H1 (cell line): ENCODE measurements around the gene PROK1. TPM values are rescaled to one million over a fixed set of nuclear protein-coding genes. Genes with fewer than 3 reads are reported as not detected.

Experiments used
- CTCF ChIA-PET: fragments of 300-600 bp; sonication (Branson Sonifier 250); formaldehyde crosslinking; loops from one replicate; lab custom pipeline; 2021; ENCODE audit not compliant: partially characterized antibody; lab: Charles Lee
- POLR2A ChIA-PET: fragments of 300-600 bp; sonication (Branson Sonifier 250); formaldehyde crosslinking; loops from one replicate; lab custom pipeline; 2021; ENCODE audit warnings: inconsistent platforms; ENCODE audit not compliant: partially characterized antibody; lab: Charles Lee
- DNase-seq, 2 experiments: peaks; one replicate each; pipeline versions ENCODE4 v3.0.0 to v3.0.0-alpha.2; 2010 to 2022; ENCODE audit warnings: low spot score in 2 of 2, low read depth in 1 of 2, mixed read lengths in 1 of 2
- FAIRE-seq: peaks from 2 replicates; lab custom pipeline; 2011; peaks lifted over from hg19 to GRCh38; lab: Jason Lieb, UNC
- H2AFZ ChIP-seq: 2 replicates; pipeline ENCODE4 v1.8.1; 2012; ENCODE audit warnings: low read length, inconsistent platforms
- H2AK5ac ChIP-seq: 2 replicates; pipeline ENCODE4 v1.6.1; 2013; ENCODE audit warnings: low read depth, low read length
- H2BK120ac ChIP-seq: replicated peaks from 2 replicates; pipeline ENCODE3; 2013; ENCODE audit warnings: low read depth, low read length, inconsistent platforms
- H2BK12ac ChIP-seq: 2 replicates; pipeline ENCODE4 v1.6.1; 2013; ENCODE audit warnings: low read depth, low read length
- H2BK15ac ChIP-seq: 2 replicates; pipeline ENCODE4 v1.6.1; 2013; ENCODE audit warnings: low read length
- H2BK20ac ChIP-seq: 2 replicates; pipeline ENCODE4 v1.6.1; 2013; ENCODE audit warnings: low read length
- H2BK5ac ChIP-seq: 2 replicates; pipeline ENCODE4 v1.6.1; 2013; ENCODE audit warnings: low read depth, low read length
- H3K14ac ChIP-seq: 2 replicates; pipeline ENCODE4 v1.6.1; 2013; ENCODE audit warnings: inconsistent platforms; ENCODE audit not compliant: insufficient read length
- H3K18ac ChIP-seq: 2 replicates; pipeline ENCODE4 v1.6.1; 2013; ENCODE audit warnings: low read length; ENCODE audit errors: extremely low read depth
- H3K23ac ChIP-seq: 2 replicates; pipeline ENCODE4 v1.6.1; 2013; ENCODE audit warnings: inconsistent platforms; ENCODE audit not compliant: insufficient read length
- H3K23me2 ChIP-seq: 2 replicates; pipeline ENCODE4 v1.6.1; 2013; ENCODE audit warnings: low read depth, low read length
- H3K27ac ChIP-seq: 2 replicates; pipeline ENCODE4 v1.6.1; 2011; ENCODE audit warnings: low read depth, low read length, inconsistent platforms
- H3K27me3 ChIP-seq, 4 experiments: replicated peaks in 1 of 4; 1 replicate in 1 of 4; 2 replicates in 3 of 4; pipeline versions ENCODE4 v1.6.1 to v1.8.1; 2011 to 2013; ENCODE audit warnings: low read length in 3 of 4, mild to moderate bottlenecking in 3 of 4, inconsistent platforms in 2 of 4, mixed read lengths in 2 of 4, moderate library complexity in 1 of 4; ENCODE audit not compliant: control insufficient read depth in 3 of 4, insufficient read depth in 3 of 4; ENCODE audit errors: extremely low read depth in 1 of 4
- H3K36me3 ChIP-seq, 4 experiments: 2 replicates each; pipeline versions ENCODE4 v1.6.1 to v1.8.1; 2011 to 2013; ENCODE audit warnings: mild to moderate bottlenecking in 4 of 4, low read length in 3 of 4, moderate library complexity in 2 of 4, control low read depth in 1 of 4, inconsistent platforms in 1 of 4; ENCODE audit not compliant: insufficient read depth in 4 of 4, control insufficient read depth in 2 of 4
- H3K4ac ChIP-seq: replicated peaks from 2 replicates; pipeline ENCODE3; 2013; ENCODE audit warnings: low read length, low read depth, mixed read lengths, inconsistent platforms; ENCODE audit not compliant: insufficient read length
- H3K4me1 ChIP-seq, 4 experiments: replicated peaks in 1 of 4; 1 replicate in 1 of 4; 2 replicates in 3 of 4; pipeline versions ENCODE4 v1.6.1 to v1.8.1; 2011 to 2013; ENCODE audit warnings: low read length in 3 of 4, inconsistent platforms in 2 of 4, mixed read lengths in 1 of 4; ENCODE audit not compliant: insufficient read depth in 4 of 4, control insufficient read depth in 3 of 4
- H3K4me2 ChIP-seq, 2 experiments: 2 replicates each; pipeline versions ENCODE4 v1.6.1 to v1.8.1; 2011 to 2013; ENCODE audit warnings: low read depth in 2 of 2, low read length in 2 of 2, control low read depth in 1 of 2, inconsistent platforms in 1 of 2, mild to moderate bottlenecking in 1 of 2; ENCODE audit not compliant: insufficient read depth in 1 of 2
- H3K4me3 ChIP-seq, 4 experiments: fragments of 200-600, 300-600 bp in 1 of 4; sonication (generic), shearing (Covaris generic), sonication (Bioruptor Twin) in 1 of 4; 2 replicates each; pipeline versions ENCODE4 v1.5.1 to v1.8.1; 2011 to 2016; ENCODE audit warnings: low read length in 4 of 4, low read depth in 3 of 4, control low read depth in 2 of 4, inconsistent platforms in 2 of 4, mild to moderate bottlenecking in 2 of 4, mixed read lengths in 1 of 4, moderate library complexity in 1 of 4; ENCODE audit not compliant: insufficient read depth in 2 of 4; ENCODE audit errors: extremely low read depth in 1 of 4
- H3K56ac ChIP-seq: replicated peaks from 2 replicates; pipeline ENCODE3; 2013; ENCODE audit warnings: low read depth, mild to moderate bottlenecking, mixed read lengths, low read length, inconsistent platforms; ENCODE audit not compliant: insufficient read length
- H3K79me1 ChIP-seq: 2 replicates; pipeline ENCODE4 v1.6.1; 2013; ENCODE audit warnings: low read depth, low read length, control low read depth
- H3K79me2 ChIP-seq, 2 experiments: 2 replicates each; pipeline versions ENCODE4 v1.6.1 to v1.8.1; 2012 to 2013; ENCODE audit warnings: low read length in 2 of 2, mild to moderate bottlenecking in 2 of 2, inconsistent platforms in 1 of 2; ENCODE audit not compliant: insufficient read depth in 2 of 2, control insufficient read depth in 1 of 2
- H3K9ac ChIP-seq, 4 experiments: replicated peaks in 1 of 4; 1 replicate in 1 of 4; 2 replicates in 3 of 4; pipeline versions ENCODE4 v1.6.1 to v1.8.1; 2011 to 2013; ENCODE audit warnings: low read depth in 3 of 4, low read length in 3 of 4, control low read depth in 2 of 4, mild to moderate bottlenecking in 2 of 4, moderate library complexity in 2 of 4, inconsistent platforms in 1 of 4; ENCODE audit errors: extremely low read depth in 1 of 4
- H3K9me3 ChIP-seq, 2 experiments: 2 replicates each; pipeline versions ENCODE4 v1.6.1 to v1.8.1; 2012 to 2013; ENCODE audit warnings: mild to moderate bottlenecking in 2 of 2, moderate library complexity in 2 of 2, control low read depth in 1 of 2, inconsistent platforms in 1 of 2, low read depth in 1 of 2, low read length in 1 of 2, mixed read lengths in 1 of 2; ENCODE audit not compliant: insufficient read depth in 2 of 2
- H4K20me1 ChIP-seq, 2 experiments: replicated peaks in 1 of 2; 2 replicates each; pipeline versions ENCODE3 to v1.8.1; 2011 to 2013; ENCODE audit warnings: inconsistent platforms in 2 of 2, low read length in 2 of 2, mild to moderate bottlenecking in 1 of 2; ENCODE audit not compliant: insufficient read depth in 2 of 2, control insufficient read depth in 1 of 2
- H4K5ac ChIP-seq: 2 replicates; pipeline ENCODE4 v1.6.1; 2013; ENCODE audit warnings: low read length, low read depth, mixed read lengths, inconsistent platforms; ENCODE audit not compliant: insufficient read length
- H4K8ac ChIP-seq: 2 replicates; pipeline ENCODE4 v1.8.0; 2013; ENCODE audit warnings: mild to moderate bottlenecking, moderate library complexity, low read length, inconsistent platforms; ENCODE audit not compliant: insufficient read depth; ENCODE audit errors: extremely low read depth
- H4K91ac ChIP-seq: replicated peaks from 2 replicates; pipeline ENCODE3; 2013; ENCODE audit warnings: low read length, mixed read lengths, inconsistent platforms; ENCODE audit not compliant: insufficient read length
- NANOG ChIP-seq: IDR thresholded peaks from 2 replicates; pipeline ENCODE4 v1.6.1; 2011; ENCODE audit warnings: low read length, low read depth, mild to moderate bottlenecking, inconsistent platforms; ENCODE audit not compliant: insufficient read depth, poor library complexity, severe bottlenecking
- WGBS, 2 experiments: shearing (Covaris generic) in 1 of 2; methylation state at CpG; one replicate each; pipeline versions ENCODE4 v1.1.6 to v1.1.7; 2013 to 2015; ENCODE audit warnings: low lambda C conversion rate in 2 of 2, mixed read lengths in 2 of 2, inconsistent platforms in 1 of 2, low coverage in 1 of 2, missing lambda C conversion rate in 1 of 2; ENCODE audit not compliant: insufficient replicate concordance in 2 of 2, insufficient coverage in 1 of 2, insufficient read length in 1 of 2; ENCODE audit errors: extremely low coverage in 1 of 2, missing lambda C conversion rate in 1 of 2; 5-methylcytosine and 5-hydroxymethylcytosine counted together
- polyA plus RNA-seq, 7 experiments: library from polyadenylated mRNA; depleted of rRNA in 3 of 7; stranded (reverse) in 5 of 7; unstranded in 2 of 7; fragments of >200 nt in 5 of 7; fragments of 200-250 nt in 2 of 7; gene quantifications; 1 replicate in 5 of 7; 2 replicates in 1 of 7; 4 replicates in 1 of 7; pipeline versions ENCODE4 v1.2.1 to v1.2.3, GENCODE V29; 2011 to 2013; ENCODE audit warnings: missing spikeins in 2 of 7, mixed read lengths in 2 of 7
- total RNA-seq: library from RNA; stranded (reverse); fragmentation: NEBNext Ultra II Directional; extraction: Animal tissue kit (Norgen Biotek cat#: 25700); gene quantifications from 2 replicates; pipeline ENCODE4 v1.2.1, GENCODE V29; 2021
- TF ChIP-seq, protein P1 (sequence below), 3 experiments: IDR thresholded peaks; 1 replicate in 2 of 3; 2 replicates in 1 of 3; pipeline versions ENCODE4 v1.5.1 to v1.6.1; 2011; ENCODE audit warnings: low read length in 3 of 3, mild to moderate bottlenecking in 3 of 3, inconsistent platforms in 2 of 3, low read depth in 1 of 3, moderate library complexity in 1 of 3; ENCODE audit not compliant: insufficient read depth in 1 of 3; ENCODE audit errors: control extremely low read depth in 1 of 3

PROK1 gene
- total and polyA plus RNA-seq, 2 of the 8 experiments (the other 6 are each of a cell fraction or from before 2014, with no cell fraction given): 0.12 TPM; not detected in 1

DNA sequence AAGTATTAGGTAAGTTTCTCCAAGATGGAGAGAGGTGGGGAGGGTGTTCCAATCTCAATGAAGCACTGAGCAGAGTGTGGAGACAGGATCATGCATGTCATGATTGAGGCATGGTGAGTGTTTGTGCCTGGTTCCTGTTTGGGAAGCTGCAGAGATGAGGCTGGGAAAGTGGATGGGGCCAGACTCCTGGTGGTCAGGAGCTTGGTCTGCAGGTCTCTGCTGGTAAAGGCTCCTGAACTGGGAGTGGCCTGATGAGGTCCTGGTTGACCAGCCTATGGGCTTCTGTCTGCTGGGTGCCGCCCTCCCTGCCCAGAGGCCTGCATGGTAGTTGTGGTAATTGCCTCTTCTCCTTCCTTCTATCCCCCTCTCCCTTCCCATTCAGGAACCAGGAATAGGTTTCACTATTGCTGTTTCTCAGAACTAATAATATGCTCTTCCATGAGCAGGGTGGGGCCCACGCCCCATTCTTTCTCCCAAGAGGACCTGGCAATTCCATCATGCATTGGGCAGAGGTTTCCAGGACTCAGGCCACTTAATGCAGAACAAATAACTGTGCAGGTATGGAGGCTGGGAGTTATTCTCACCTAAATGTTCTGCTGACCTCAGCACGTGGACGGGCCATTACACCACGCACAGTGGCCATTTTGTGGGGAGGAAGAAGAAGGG is 24.5 kb downstream of the PROK1 start:
- H3K4me2 ChIP-seq: no peak overlapping the region
- no peaks in the 10 kb centered on the region; the same call in 1 of the 2 replicates for H3K79me1 ChIP-seq
- no peaks in the 10 kb centered on the region for H3K79me2 ChIP-seq
- no peak overlapping the region for H3K14ac ChIP-seq
- WGBS, 2 experiments: 88% methylated on average over 5 of the region's 5 CpGs; no CpG with 5 or more reads in 1 of the 2 experiments
- H3K18ac ChIP-seq: no peak overlapping the region
- H2BK12ac ChIP-seq: no peak overlapping the region
- no peak overlapping the region for H2BK20ac ChIP-seq
- H3K9me3 ChIP-seq: no peaks in the 10 kb centered on the region
- H3K36me3 ChIP-seq: no peaks in the 10 kb centered on the region
- no peak overlapping the region for H3K9ac ChIP-seq
- no peak overlapping the region; the same call in 1 of the 2 replicates for H4K8ac ChIP-seq
- peaks cover 0 to 4% (median 0%) of the 10 kb centered on the region in 4 experiments; a peak in 1 of 7 replicates for H3K4me1 ChIP-seq
- H3K27ac ChIP-seq: no peak overlapping the region
- no peak for TF ChIP-seq NANOG
- TF ChIP-seq, protein P1, sequence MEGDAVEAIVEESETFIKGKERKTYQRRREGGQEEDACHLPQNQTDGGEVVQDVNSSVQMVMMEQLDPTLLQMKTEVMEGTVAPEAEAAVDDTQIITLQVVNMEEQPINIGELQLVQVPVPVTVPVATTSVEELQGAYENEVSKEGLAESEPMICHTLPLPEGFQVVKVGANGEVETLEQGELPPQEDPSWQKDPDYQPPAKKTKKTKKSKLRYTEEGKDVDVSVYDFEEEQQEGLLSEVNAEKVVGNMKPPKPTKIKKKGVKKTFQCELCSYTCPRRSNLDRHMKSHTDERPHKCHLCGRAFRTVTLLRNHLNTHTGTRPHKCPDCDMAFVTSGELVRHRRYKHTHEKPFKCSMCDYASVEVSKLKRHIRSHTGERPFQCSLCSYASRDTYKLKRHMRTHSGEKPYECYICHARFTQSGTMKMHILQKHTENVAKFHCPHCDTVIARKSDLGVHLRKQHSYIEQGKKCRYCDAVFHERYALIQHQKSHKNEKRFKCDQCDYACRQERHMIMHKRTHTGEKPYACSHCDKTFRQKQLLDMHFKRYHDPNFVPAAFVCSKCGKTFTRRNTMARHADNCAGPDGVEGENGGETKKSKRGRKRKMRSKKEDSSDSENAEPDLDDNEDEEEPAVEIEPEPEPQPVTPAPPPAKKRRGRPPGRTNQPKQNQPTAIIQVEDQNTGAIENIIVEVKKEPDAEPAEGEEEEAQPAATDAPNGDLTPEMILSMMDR (IDR thresholded peaks at IDR 0.05; ENCODE audit: control extremely low read depth in 1 of 3, insufficient read depth in 1 of 3, low read depth in 1 of 3, low read length in 3 of 3): peak in 2 of 3 experiments; percentile 19 to 40; a peak in 2 of 4 replicates
- H2BK15ac ChIP-seq: no peak overlapping the region
- H3K23me2 ChIP-seq: no peaks in the 10 kb centered on the region
- no peak overlapping the region for H4K5ac ChIP-seq
- no peak overlapping the region for H3K4ac ChIP-seq
- FAIRE-seq: no peak
- no peak overlapping the region for H2AK5ac ChIP-seq
- H3K56ac ChIP-seq: no peak overlapping the region
- H4K91ac ChIP-seq: no peak overlapping the region
- ChIA-PET CTCF (interaction anchor here (0.7 to 4.0 kb wide), 7 partner anchors 10 to 273 kb away, joined by 3 to 41 read pairs (median 5); no protein-coding TSS in a partner anchor), POLR2A (no interaction called here)
- H2BK5ac ChIP-seq: no peak overlapping the region
- H3K27me3 ChIP-seq: no peaks in the 10 kb centered on the region; a peak in 1 of 7 replicates
- H3K23ac ChIP-seq: no peak overlapping the region
- no peak overlapping the region for H2BK120ac ChIP-seq
- 0 out of 2 replicates have a peak overlapping the region, but pooled peaks have one; percentile 74 for H2AFZ ChIP-seq
- H3K4me3 ChIP-seq: no peak overlapping the region
- no peak for DNase-seq
- H4K20me1 ChIP-seq: no peaks in the 10 kb centered on the region
